Islet of Langerhans (tissue), 1 donor: ENCODE measurements around the gene PFDN4.

ENCODE experiments used
- FAIRE-seq: peaks from one replicate; lab custom pipeline; 2011; peaks lifted over from hg19 to GRCh38; lab: Jason Lieb, UNC

Gene PFDN4

GRCh38 chr20:54207743-54208547, at the start of gene PFDN4:
Gene PFDN4 (plus strand): TSS chr20:54208087. CDS start chr20:54208101, 14 bp downstream.
- FAIRE-seq, result no peak

GRCh38 chr20:54158226-54158625, 49.7 kb upstream of the PFDN4 start:
- no peak for FAIRE-seq

- no peak for FAIRE-seq
These were observed 49.0 kb upstream of the PFDN4 start for GRCh38 chr20:54158856-54159418.

- no peak for FAIRE-seq
These were observed 47.6 kb upstream of the PFDN4 start for GRCh38 chr20:54160065-54161007.

GRCh38 chr20:54161008-54161820, 46.7 kb upstream of the PFDN4 start:
- FAIRE-seq, result no peak

GRCh38 chr20:54161821-54162149, 46.1 kb upstream of the PFDN4 start:
- no peak for FAIRE-seq

GRCh38 chr20:54162378-54163009, 45.4 kb upstream of the PFDN4 start:
- FAIRE-seq, result no peak

- FAIRE-seq, result no peak
These were observed 44.5 kb upstream of the PFDN4 start for GRCh38 chr20:54163402-54163801.

GRCh38 chr20:54165014-54165413, 42.9 kb upstream of the PFDN4 start:
- FAIRE-seq, result no peak

- no peak for FAIRE-seq
These were observed 42.1 kb upstream of the PFDN4 start for GRCh38 chr20:54165803-54166202.

- no peak for FAIRE-seq
These were observed 40.8 kb upstream of the PFDN4 start for GRCh38 chr20:54166987-54167662.

- FAIRE-seq, result no peak
These were observed 39.7 kb upstream of the PFDN4 start for GRCh38 chr20:54167909-54168872.

- FAIRE-seq, result no peak
These were observed 38.7 kb upstream of the PFDN4 start for GRCh38 chr20:54168961-54169862.

- FAIRE-seq, result no peak
These were observed 37.8 kb upstream of the PFDN4 start for GRCh38 chr20:54170026-54170471.

GRCh38 chr20:54170963-54171362, 36.9 kb upstream of the PFDN4 start:
- no peak for FAIRE-seq

- FAIRE-seq, result no peak
These were observed 35.4 kb upstream of the PFDN4 start for GRCh38 chr20:54172532-54172855.

GRCh38 chr20:54172856-54173652, 34.8 kb upstream of the PFDN4 start:
- no peak for FAIRE-seq
